H9 (cell line): ENCODE data around the gene LRP5. TPM values are rescaled to one million over a fixed set of nuclear protein-coding genes. Genes with fewer than 3 reads are reported as not detected.
"Not testable (repeated sequence)": the region's sequence is repeated elsewhere in the genome, so short reads cannot be mapped to it uniquely, and the experiment has no call there.

Experiments
- DNase-seq: peaks from one replicate; pipeline ENCODE4 v3.0.0-alpha.2; 2017
- H2AFZ ChIP-seq: one replicate; pipeline ENCODE4 v1.6.1; 2013; ENCODE audit warnings: mild to moderate bottlenecking, low read length, control low read depth, moderate library complexity
- H2AK5ac ChIP-seq: 2 replicates; pipeline ENCODE4 v1.6.1; 2013; ENCODE audit warnings: low read length, control low read depth, mixed read lengths; ENCODE audit not compliant: insufficient read length
- H2BK120ac ChIP-seq: one replicate; pipeline ENCODE4 v1.6.1; 2013; ENCODE audit warnings: low read depth, mild to moderate bottlenecking, low read length, control low read depth, inconsistent platforms; ENCODE audit not compliant: poor library complexity, severe bottlenecking
- H2BK12ac ChIP-seq: 2 replicates; pipeline ENCODE4 v1.6.1; 2013; ENCODE audit warnings: low read length, control low read depth, mixed read lengths, low read depth; ENCODE audit not compliant: insufficient read length
- H2BK15ac ChIP-seq: 2 replicates; pipeline ENCODE4 v1.6.1; 2013; ENCODE audit warnings: low read depth, low read length, control low read depth
- H2BK20ac ChIP-seq: one replicate; pipeline ENCODE4 v1.6.1; 2013; ENCODE audit warnings: low read depth, mild to moderate bottlenecking, low read length, control low read depth, inconsistent platforms; ENCODE audit not compliant: poor library complexity, severe bottlenecking
- H2BK5ac ChIP-seq: 2 replicates; pipeline ENCODE4 v1.6.1; 2013; ENCODE audit warnings: low read length, control low read depth, mixed read lengths; ENCODE audit not compliant: insufficient read length
- H3K14ac ChIP-seq: 2 replicates; pipeline ENCODE4 v1.6.1; 2013; ENCODE audit warnings: low read length, control low read depth; ENCODE audit not compliant: insufficient read depth
- H3K18ac ChIP-seq: 2 replicates; pipeline ENCODE4 v1.6.1; 2013; ENCODE audit warnings: low read depth, mild to moderate bottlenecking, mixed read lengths, low read length, control low read depth; ENCODE audit not compliant: insufficient read length
- H3K23ac ChIP-seq: 2 replicates; pipeline ENCODE4 v1.6.1; 2013; ENCODE audit warnings: low read length, control low read depth, mixed read lengths, low read depth; ENCODE audit not compliant: insufficient read length
- H3K23me2 ChIP-seq: 2 replicates; pipeline ENCODE4 v1.6.1; 2013; ENCODE audit warnings: low read depth, mild to moderate bottlenecking, mixed read lengths, low read length, control low read depth; ENCODE audit not compliant: insufficient read length, poor library complexity, severe bottlenecking
- H3K27ac ChIP-seq: 2 replicates; pipeline ENCODE4 v1.5.1; 2013; ENCODE audit warnings: low read length, control low read depth, mixed read lengths, low read depth; ENCODE audit not compliant: insufficient read length
- H3K27me3 ChIP-seq: 2 replicates; pipeline ENCODE4 v1.6.1; 2013; ENCODE audit warnings: low read length, control low read depth, inconsistent platforms; ENCODE audit not compliant: insufficient read depth
- H3K4ac ChIP-seq: 2 replicates; pipeline ENCODE4 v1.6.1; 2013; ENCODE audit warnings: low read depth, mild to moderate bottlenecking, control low read depth, inconsistent platforms, low read length, moderate library complexity
- H3K4me1 ChIP-seq: 2 replicates; pipeline ENCODE4 v1.6.1; 2013; ENCODE audit warnings: low read length, control low read depth, inconsistent platforms; ENCODE audit not compliant: insufficient read depth
- H3K4me2 ChIP-seq: 2 replicates; pipeline ENCODE4 v1.6.1; 2013; ENCODE audit warnings: low read length, control low read depth, mixed read lengths; ENCODE audit not compliant: insufficient read length, insufficient read depth
- H3K56ac ChIP-seq: 2 replicates; pipeline ENCODE4 v1.6.1; 2013; ENCODE audit warnings: low read depth, mild to moderate bottlenecking, mixed read lengths, low read length, control low read depth; ENCODE audit not compliant: insufficient read length
- H3K79me1 ChIP-seq: 2 replicates; pipeline ENCODE4 v1.6.1; 2013; ENCODE audit warnings: low read depth, mild to moderate bottlenecking, moderate library complexity, low read length, control low read depth, inconsistent platforms; ENCODE audit not compliant: insufficient read depth, poor library complexity, severe bottlenecking
- H3K79me2 ChIP-seq: 2 replicates; pipeline ENCODE4 v1.6.1; 2013; ENCODE audit warnings: low read length, control low read depth, inconsistent platforms; ENCODE audit not compliant: insufficient read depth
- H3K9ac ChIP-seq: 2 replicates; pipeline ENCODE4 v1.6.1; 2013; ENCODE audit warnings: low read length, control low read depth, mixed read lengths; ENCODE audit not compliant: insufficient read length; ENCODE audit errors: extremely low read depth
- H3K9me3 ChIP-seq: one replicate; pipeline ENCODE4 v1.6.1; 2013; ENCODE audit warnings: low read depth, low read length, inconsistent platforms; ENCODE audit not compliant: control insufficient read depth
- H3T11ph ChIP-seq: one replicate; pipeline ENCODE4 v1.6.1; 2013; ENCODE audit warnings: mild to moderate bottlenecking, low read length, control low read depth, inconsistent platforms
- H4K20me1 ChIP-seq: one replicate; pipeline ENCODE4 v1.6.1; 2013; ENCODE audit not compliant: control insufficient read depth, insufficient read length, insufficient read depth
- H4K5ac ChIP-seq: 2 replicates; pipeline ENCODE4 v1.6.1; 2013; ENCODE audit warnings: low read depth, mild to moderate bottlenecking, mixed read lengths, low read length, control low read depth; ENCODE audit not compliant: insufficient read length
- H4K8ac ChIP-seq: replicated peaks from 2 replicates; pipeline ENCODE4 v1.6.1; 2013; ENCODE audit warnings: low read length, control low read depth, mixed read lengths, low read depth; ENCODE audit not compliant: insufficient read length
- H4K91ac ChIP-seq: 2 replicates; pipeline ENCODE4 v1.6.1; 2013; ENCODE audit warnings: low read depth, mild to moderate bottlenecking, moderate library complexity, mixed read lengths, low read length, control low read depth; ENCODE audit not compliant: insufficient read length
- H3K27ac Mint-ChIP-seq, 3 experiments: 2 replicates in 2 of 3; 3 replicates in 1 of 3; pipeline ENCODE4 v1.8.0; 2020 to 2021; ENCODE audit warnings: mixed read lengths in 3 of 3, mild to moderate bottlenecking in 1 of 3, moderate library complexity in 1 of 3
- H3K27me3 Mint-ChIP-seq: 2 replicates; pipeline ENCODE4 v1.8.0; 2021; ENCODE audit warnings: low read depth, mild to moderate bottlenecking, moderate library complexity, mixed read lengths
- H3K36me3 Mint-ChIP-seq, 3 experiments: 2 replicates in 2 of 3; 3 replicates in 1 of 3; pipeline ENCODE4 v1.8.0; 2020 to 2021; ENCODE audit warnings: low read depth in 3 of 3, mixed read lengths in 3 of 3; ENCODE audit not compliant: insufficient read depth in 1 of 3
- H3K4me1 Mint-ChIP-seq, 2 experiments: 2 replicates each; pipeline ENCODE4 v1.8.0; 2020; ENCODE audit warnings: mixed read lengths in 2 of 2
- H3K4me3 Mint-ChIP-seq, 2 experiments: 2 replicates in 1 of 2; 3 replicates in 1 of 2; pipeline ENCODE4 v1.8.0; 2020 to 2021; ENCODE audit warnings: mild to moderate bottlenecking in 2 of 2, mixed read lengths in 2 of 2, moderate library complexity in 1 of 2
- H3K9me3 Mint-ChIP-seq, 2 experiments: 2 replicates in 1 of 2; 3 replicates in 1 of 2; pipeline ENCODE4 v1.8.0; 2020; ENCODE audit warnings: mild to moderate bottlenecking in 2 of 2, mixed read lengths in 2 of 2, moderate library complexity in 1 of 2
- CTCF ChIP-seq: fragments of 200-600 bp; sonication (generic); conservative IDR thresholded peaks from 3 replicates; pipeline ENCODE4 v1.8.0; 2021; ENCODE audit warnings: antibody characterized with exemption, mild to moderate bottlenecking
- WGBS: extraction: QIAGEN DNeasy Blood & Tissue Kit; methylation state at CpG from one replicate; pipeline ENCODE4 v1.1.7; 2013; ENCODE audit warnings: missing lambda C conversion rate, low lambda C conversion rate, mixed read lengths; ENCODE audit not compliant: insufficient read length; ENCODE audit errors: extremely low coverage; 5-methylcytosine and 5-hydroxymethylcytosine counted together
- total RNA-seq: library from RNA; stranded (reverse); gene quantifications from 2 replicates; pipeline ENCODE4 v1.2.1, GENCODE V29; 2021

Gene LRP5
- total RNA-seq, 1 experiment from 2014 or later, result 38.4 TPM

- no peak overlapping the region for H4K5ac ChIP-seq
- no peak overlapping the region for H2AK5ac ChIP-seq
- no peak overlapping the region for H4K91ac ChIP-seq
- H3K23me2 ChIP-seq, result no peaks in the 10 kb centered on the region
- H4K8ac ChIP-seq, result no peak overlapping the region
- no peak overlapping the region for H3K4ac ChIP-seq
- peaks cover 14 to 33% (median 25%) of the 10 kb centered on the region in 3 experiments; a peak in 6 of 7 replicates for H3K36me3 Mint-ChIP-seq
- no peak overlapping the region for H3K27ac ChIP-seq
- no peak for DNase-seq
- H3K27ac Mint-ChIP-seq, result peak overlapping the region in 2 of 3 experiments; percentile 62 to 77; a peak in 2 of 7 replicates
- no peaks in the 10 kb centered on the region for H3K27me3 Mint-ChIP-seq
- no peaks in the 10 kb centered on the region for H3K79me1 ChIP-seq
- H2BK12ac ChIP-seq, result no peak overlapping the region
- no peak overlapping the region for H3T11ph ChIP-seq
- no peak overlapping the region for H2BK15ac ChIP-seq
- no peak overlapping the region for H3K56ac ChIP-seq
- no peaks in the 10 kb centered on the region for H3K9me3 ChIP-seq
- no peaks in the 10 kb centered on the region for H3K79me2 ChIP-seq
- no peak overlapping the region for H2BK120ac ChIP-seq
- no peak overlapping the region for H3K18ac ChIP-seq
- no peak overlapping the region for H3K23ac ChIP-seq
- no peak overlapping the region for H3K9ac ChIP-seq
- no peaks in the 10 kb centered on the region for H3K9me3 Mint-ChIP-seq
- WGBS, result no CpG with 5 or more reads among the region's 13 CpGs
- H4K20me1 ChIP-seq, result no peaks in the 10 kb centered on the region
- H3K4me2 ChIP-seq, result no peak overlapping the region
- no peak for TF ChIP-seq CTCF
- H3K4me1 ChIP-seq, result no peaks in the 10 kb centered on the region
- no peak overlapping the region for H2BK5ac ChIP-seq
- no peak overlapping the region for H3K14ac ChIP-seq
- H3K4me1 Mint-ChIP-seq, result 0 out of 4 replicates have a peak, but pooled peaks cover 0 to 2% of the 10 kb centered on the region in 2 experiments
- no peaks in the 10 kb centered on the region for H3K27me3 ChIP-seq
- H2AFZ ChIP-seq, result no peak overlapping the region
- no peak overlapping the region for H2BK20ac ChIP-seq
- H3K4me3 Mint-ChIP-seq, result no peak overlapping the region
Observed at GRCh38 chr11:68399916-68400315, 87.5 kb downstream of the LRP5 start.

- not testable (repeated sequence) for H3K4me3 Mint-ChIP-seq, H3K27me3 Mint-ChIP-seq, H3K9me3 Mint-ChIP-seq, H3K4me1 Mint-ChIP-seq, DNase-seq, H4K8ac ChIP-seq, H3K23ac ChIP-seq, H2BK120ac ChIP-seq, H3K4me2 ChIP-seq, H3K4me1 ChIP-seq, H4K5ac ChIP-seq, H3K14ac ChIP-seq, H3K27ac ChIP-seq, H2BK20ac ChIP-seq, H3K9ac ChIP-seq, H2BK15ac ChIP-seq, H3K18ac ChIP-seq, H3K79me2 ChIP-seq, H4K91ac ChIP-seq, H3K27me3 ChIP-seq, H2BK12ac ChIP-seq, H3K4ac ChIP-seq, H3K9me3 ChIP-seq, H3K56ac ChIP-seq, H3K79me1 ChIP-seq, H2AFZ ChIP-seq, H2BK5ac ChIP-seq, H3K23me2 ChIP-seq, H2AK5ac ChIP-seq, H3T11ph ChIP-seq, H4K20me1 ChIP-seq
- Mint-ChIP-seq H3K27ac (peak overlapping the region in 1 of 3 experiments; percentile 31; a peak in 2 of 7 replicates), H3K36me3 (peaks cover 14 to 40% (median 28%) of the 10 kb centered on the region in 3 experiments; a peak in 6 of 7 replicates)
- no CpG with 5 or more reads among the region's 7 CpGs for WGBS
Observed at GRCh38 chr11:68400584-68400983, 88.2 kb downstream of the LRP5 start.
